Neural cell (in vitro differentiated cells): ENCODE measurements around the gene MPPED1. TPM values are rescaled to one million over a fixed set of nuclear protein-coding genes. Genes with fewer than 3 reads are reported as not detected.

ENCODE experiments used
- H2AFZ ChIP-seq: fragments of 200-600, 300-800 bp; sonication (generic), shearing (Covaris generic); 2 replicates; pipeline ENCODE4 v1.6.0; 2014; ENCODE audit warnings: low read depth, mild to moderate bottlenecking, antibody characterized with exemption, low read length, moderate library complexity
- H3F3A ChIP-seq: fragments of 200-600 bp; shearing (Covaris generic); 2 replicates; pipeline ENCODE4 v1.6.1; 2016; ENCODE audit warnings: mild to moderate bottlenecking, moderate library complexity, mixed read lengths, antibody characterized with exemption, low read length; ENCODE audit not compliant: insufficient read depth, poor library complexity, severe bottlenecking
- H3K27ac ChIP-seq: fragments of 200-600, 300-800 bp; sonication (generic), shearing (Covaris generic); 2 replicates; pipeline ENCODE4 v1.5.1; 2014; ENCODE audit warnings: mild to moderate bottlenecking, low read length, moderate library complexity
- H3K27me3 ChIP-seq: fragments of 300-800, 200-600 bp; sonication (generic), shearing (Covaris generic); 2 replicates; pipeline ENCODE4 v1.6.0; 2014; ENCODE audit warnings: mild to moderate bottlenecking, low read depth, low read length, moderate library complexity; ENCODE audit not compliant: insufficient read depth
- H3K36me3 ChIP-seq: fragments of 300-800, 200-600 bp; sonication (generic), shearing (Covaris generic); 2 replicates; pipeline ENCODE4 v1.5.1; 2014; ENCODE audit warnings: mild to moderate bottlenecking, antibody characterized with exemption, low read length, moderate library complexity; ENCODE audit not compliant: insufficient read depth
- H3K4me2 ChIP-seq: fragments of 300-800, 200-600 bp; sonication (generic), shearing (Covaris generic); 2 replicates; pipeline ENCODE4 v1.6.0; 2014; ENCODE audit warnings: mild to moderate bottlenecking, low read length
- H3K4me3 ChIP-seq: fragments of 300-800, 200-600 bp; sonication (generic), shearing (Covaris generic); 2 replicates; pipeline ENCODE4 v1.5.1; 2014; ENCODE audit warnings: mild to moderate bottlenecking, low read length, moderate library complexity
- H3K79me2 ChIP-seq: fragments of 200-600 bp; shearing (Covaris generic); replicated peaks from 2 replicates; pipeline ENCODE4 v1.6.0; 2014; ENCODE audit warnings: mild to moderate bottlenecking, low read length, moderate library complexity; ENCODE audit not compliant: insufficient read depth
- H3K9ac ChIP-seq: fragments of 300-800, 200-600 bp; sonication (generic), shearing (Covaris generic); 2 replicates; pipeline ENCODE4 v1.6.1; 2016; ENCODE audit warnings: mild to moderate bottlenecking, low read length, mixed read lengths
- H3K9me2 ChIP-seq: fragments of 200-600 bp; shearing (Covaris generic); 2 replicates; pipeline ENCODE4 v1.6.1; 2016; ENCODE audit warnings: mild to moderate bottlenecking, low read length, mixed read lengths; ENCODE audit not compliant: insufficient read depth
- H3K9me3 ChIP-seq: fragments of 200-600, 300-800 bp; sonication (generic), shearing (Covaris generic); 2 replicates; pipeline ENCODE4 v1.6.1; 2016; ENCODE audit warnings: mild to moderate bottlenecking, mixed run types, low read length, moderate library complexity, mixed read lengths
- H4K20me1 ChIP-seq: fragments of 200-600 bp; shearing (Covaris generic); 2 replicates; pipeline ENCODE4 v1.6.1; 2016; ENCODE audit warnings: mild to moderate bottlenecking, mixed run types; ENCODE audit not compliant: insufficient read depth
- CTCF ChIP-seq: fragments of 450-650 bp; IDR thresholded peaks from 2 replicates; pipeline ENCODE4 v1.5.1; 2014; ENCODE audit warnings: antibody characterized with exemption, mild to moderate bottlenecking, moderate library complexity; ENCODE audit not compliant: poor library complexity, severe bottlenecking
- EP300 ChIP-seq: fragments of 450-650 bp; conservative IDR thresholded peaks from 2 replicates; pipeline ENCODE4 v1.6.1; 2014; ENCODE audit warnings: antibody characterized with exemption, mild to moderate bottlenecking, moderate library complexity; ENCODE audit not compliant: poor library complexity, severe bottlenecking
- EZH2 ChIP-seq: fragments of 200-600, 300-800 bp; shearing (Covaris generic), sonication (generic); IDR thresholded peaks from 2 replicates; pipeline ENCODE4 v1.6.1; 2014; ENCODE audit warnings: antibody characterized with exemption, low read length, borderline replicate concordance, mild to moderate bottlenecking; ENCODE audit not compliant: insufficient read depth, poor library complexity, severe bottlenecking
- MXI1 ChIP-seq: fragments of 450-650 bp; conservative IDR thresholded peaks from 2 replicates; pipeline ENCODE4 v1.6.1; 2014; ENCODE audit warnings: antibody characterized with exemption, mild to moderate bottlenecking; ENCODE audit not compliant: poor library complexity, severe bottlenecking
- POLR2AphosphoS5 ChIP-seq: IDR thresholded peaks from 2 replicates; pipeline ENCODE4 v1.6.1; 2012
- RAD21 ChIP-seq: fragments of 450-650 bp; conservative IDR thresholded peaks from 2 replicates; pipeline ENCODE4 v1.6.1; 2014; ENCODE audit warnings: antibody characterized with exemption, mild to moderate bottlenecking, moderate library complexity
- REST ChIP-seq: IDR thresholded peaks from 2 replicates; pipeline ENCODE4 v1.6.1; 2012; ENCODE audit warnings: borderline replicate concordance
- SMC3 ChIP-seq: fragments of 450-650 bp; conservative IDR thresholded peaks from 2 replicates; pipeline ENCODE4 v1.6.1; 2014; ENCODE audit warnings: antibody characterized with exemption, mild to moderate bottlenecking, moderate library complexity; ENCODE audit not compliant: poor library complexity
- TAF1 ChIP-seq: IDR thresholded peaks from 2 replicates; pipeline ENCODE4 v1.6.1; 2012; ENCODE audit warnings: low read depth
- polyA plus RNA-seq: library from polyadenylated mRNA; depleted of rRNA; stranded (reverse); fragments of >200 nt; gene quantifications from 2 replicates; pipeline ENCODE4 v1.2.3, GENCODE V29; 2014

The MPPED1 gene
- polyA plus RNA-seq, 1 donor from 2014 or later, result 33.4 TPM

DNA sequence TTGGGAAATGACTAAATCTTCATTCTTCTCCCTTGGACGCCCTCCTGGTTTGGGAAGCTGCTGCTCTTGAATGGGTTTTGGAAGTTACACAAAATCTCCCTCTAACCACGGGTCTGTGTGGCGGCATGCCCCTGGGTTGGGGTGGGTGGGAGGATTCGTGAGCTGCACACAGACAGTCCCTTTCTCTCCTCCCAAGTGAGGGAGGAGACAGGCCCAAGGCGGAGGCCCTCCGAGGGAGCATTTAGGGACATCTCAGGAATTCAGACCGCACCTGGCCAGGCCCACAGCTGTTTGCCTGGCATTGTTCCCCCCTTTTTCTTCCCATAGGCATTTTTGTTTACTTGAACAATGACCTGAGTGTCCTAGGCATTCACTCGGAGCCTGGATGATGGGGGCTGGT is 94.1 kb downstream of the MPPED1 start:
- TF ChIP-seq MXI1 (no peak), TAF1 (no peak), POLR2AphosphoS5 (no peak)

GRCh38 chr22:43506487-43506886 is 94.7 kb downstream of the MPPED1 start:
- Histone ChIP-seq H3K4me3 (no peak overlapping the region), H4K20me1 (no peaks in the 10 kb centered on the region), H3K36me3 (no peaks in the 10 kb centered on the region), H3K79me2 (no peaks in the 10 kb centered on the region), H3K4me2 (no peak overlapping the region), H3K9me3 (no peaks in the 10 kb centered on the region), H3F3A (no peaks in the 10 kb centered on the region), H3K27ac (no peak overlapping the region), H3K27me3 (no peaks in the 10 kb centered on the region), H3K9ac (no peak overlapping the region), H3K9me2 (no peaks in the 10 kb centered on the region), H2AFZ (no peak overlapping the region)
- TF ChIP-seq RAD21 (no peak), REST (no peak), MXI1 (no peak), EZH2 (no peak), SMC3 (no peak), CTCF (no peak), POLR2AphosphoS5 (no peak), TAF1 (no peak), EP300 (no peak)

More for the DNA sequence above, 94.1 kb downstream of the MPPED1 start:
- H3K9ac ChIP-seq, result no peak overlapping the region
- no peak overlapping the region for H3K27ac ChIP-seq
- no peaks in the 10 kb centered on the region for H4K20me1 ChIP-seq
- H3K36me3 ChIP-seq, result no peaks in the 10 kb centered on the region
- H3K9me3 ChIP-seq, result no peaks in the 10 kb centered on the region
- H3K4me3 ChIP-seq, result no peak overlapping the region
- H3K79me2 ChIP-seq, result no peaks in the 10 kb centered on the region
- H2AFZ ChIP-seq, result no peak overlapping the region
- H3K27me3 ChIP-seq, result no peaks in the 10 kb centered on the region
- H3K4me2 ChIP-seq, result no peak overlapping the region
- H3K9me2 ChIP-seq, result no peaks in the 10 kb centered on the region
- no peaks in the 10 kb centered on the region for H3F3A ChIP-seq

DNA sequence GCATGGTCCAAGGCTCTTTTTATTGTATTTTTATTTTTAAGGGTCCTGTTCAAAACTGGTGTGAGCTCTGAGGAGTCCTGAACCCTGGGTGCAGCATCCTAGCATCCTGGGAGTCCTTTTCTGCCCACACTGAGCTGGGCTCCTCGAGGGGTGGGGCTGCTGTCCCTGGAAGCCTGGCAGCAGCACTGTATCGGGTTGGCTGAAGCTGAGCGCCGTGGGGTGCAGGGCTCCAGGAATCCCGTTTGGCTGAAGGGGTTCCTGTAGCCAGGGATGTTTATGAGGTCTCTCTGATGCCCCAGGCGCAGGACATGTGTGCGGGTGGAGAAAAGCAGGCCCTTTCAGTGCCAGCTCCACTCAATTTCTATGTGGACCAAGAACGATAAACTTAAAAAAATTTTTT is 95.4 kb downstream of the MPPED1 start:
- H3K4me2 ChIP-seq, result no peak overlapping the region
- H3K79me2 ChIP-seq, result no peaks in the 10 kb centered on the region
- no peak overlapping the region for H3K4me3 ChIP-seq
- no peak overlapping the region for H3K9ac ChIP-seq
- H3K27ac ChIP-seq, result no peak overlapping the region
- H3K9me2 ChIP-seq, result no peaks in the 10 kb centered on the region
- no peaks in the 10 kb centered on the region for H3K9me3 ChIP-seq
- no peaks in the 10 kb centered on the region for H3K36me3 ChIP-seq
- TF ChIP-seq EP300 (no peak), TAF1 (no peak), REST (no peak), CTCF (no peak), MXI1 (no peak), POLR2AphosphoS5 (no peak), RAD21 (no peak), SMC3 (no peak), EZH2 (no peak)
- H4K20me1 ChIP-seq, result no peaks in the 10 kb centered on the region
- H2AFZ ChIP-seq, result no peak overlapping the region
- H3F3A ChIP-seq, result no peaks in the 10 kb centered on the region
- H3K27me3 ChIP-seq, result no peaks in the 10 kb centered on the region
